ENCODE results near the gene ATG4A. TPM values are rescaled to one million over a fixed set of nuclear protein-coding genes. Genes with fewer than 3 reads are reported as not detected.

ATG4A gene
- total RNA-seq, 1 experiment from 2014 or later = 6.0 TPM

DNA sequence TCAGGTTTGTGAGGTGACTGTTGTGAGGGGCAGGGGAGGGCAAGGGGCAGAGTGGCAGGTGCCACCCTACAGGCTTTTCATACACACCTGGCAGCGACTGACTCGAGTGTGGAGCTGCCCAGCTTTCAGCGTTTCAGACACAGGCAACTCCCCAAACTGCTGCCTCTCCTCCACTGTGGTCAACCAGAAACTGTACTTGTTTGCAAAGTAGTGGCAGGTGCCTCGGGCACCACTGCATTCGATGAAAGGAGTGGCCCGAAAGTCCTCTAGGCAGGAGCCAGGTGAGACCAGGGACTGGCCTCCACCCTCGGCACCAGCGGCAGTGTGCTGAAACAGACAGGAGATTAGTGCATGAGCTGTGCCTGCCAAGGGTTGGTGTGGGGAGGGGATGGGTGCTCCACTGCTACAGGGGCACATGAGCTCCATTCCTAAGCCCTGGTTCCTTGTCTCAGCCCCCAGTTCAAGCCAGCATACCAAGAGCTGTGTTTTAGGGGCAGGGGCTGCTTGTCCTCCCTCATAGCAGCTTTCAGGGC lies 65.4 kb downstream of the ATG4A start:
- H3K4me3 ChIP-seq = no peak overlapping the region
- no peaks in the 10 kb centered on the region for H3K9me3 ChIP-seq
- no peaks in the 10 kb centered on the region for H3K36me3 ChIP-seq
- no peaks in the 10 kb centered on the region for H3K27me3 ChIP-seq
- no peak for DNase-seq

DNA sequence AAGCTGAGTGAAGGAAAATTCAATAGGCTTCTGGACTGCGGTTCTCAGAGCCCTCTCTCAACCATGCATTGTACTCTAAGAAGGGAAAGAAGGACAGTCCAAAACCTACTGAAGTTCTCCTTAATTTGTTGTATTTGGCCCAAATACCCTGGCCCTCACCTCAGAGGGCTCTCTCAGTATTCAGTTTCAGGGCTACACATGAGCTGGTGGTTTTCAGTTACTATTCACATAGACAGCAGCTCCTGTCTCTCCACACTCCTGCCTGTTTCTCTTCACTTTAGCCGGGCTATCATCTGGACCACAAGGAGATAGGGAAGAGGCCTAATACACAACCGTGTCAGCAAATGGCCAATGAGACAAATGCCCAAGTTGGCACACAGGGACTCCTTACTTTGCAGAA lies 66.0 kb downstream of the ATG4A start:
- H3K4me3 ChIP-seq = no peak overlapping the region
- H3K36me3 ChIP-seq = no peaks in the 10 kb centered on the region
- H3K9me3 ChIP-seq = no peaks in the 10 kb centered on the region
- no peak for DNase-seq
- no peaks in the 10 kb centered on the region for H3K27me3 ChIP-seq

GRCh38 chrX:108159028-108159670 lies 67.6 kb downstream of the ATG4A start:
- H3K9me3 ChIP-seq = no peaks in the 10 kb centered on the region
- H3K36me3 ChIP-seq = no peaks in the 10 kb centered on the region
- DNase-seq = no peak
- no peaks in the 10 kb centered on the region for H3K27me3 ChIP-seq
- no peak overlapping the region for H3K4me3 ChIP-seq

DNA sequence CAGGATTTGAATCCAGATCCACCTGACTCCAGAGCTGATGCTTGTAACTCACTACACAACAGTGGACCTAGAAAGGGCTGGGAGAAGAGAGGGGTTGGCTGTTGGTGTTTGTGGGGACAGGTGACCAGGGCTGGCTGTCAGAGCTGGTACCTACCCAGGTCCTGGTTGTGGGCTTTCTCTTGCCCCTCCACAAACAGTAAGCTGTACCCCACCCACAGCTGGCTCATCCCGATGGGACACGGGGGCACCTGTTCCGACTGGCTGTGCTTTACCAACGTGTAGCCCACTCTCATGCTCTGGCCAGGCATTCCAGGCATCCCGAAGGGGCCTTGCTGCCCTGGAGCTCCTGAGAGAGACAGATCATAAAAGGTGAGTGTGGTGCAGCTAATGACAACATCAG lies 68.7 kb downstream of the ATG4A start:
- H3K36me3 ChIP-seq = no peaks in the 10 kb centered on the region
- no peaks in the 10 kb centered on the region for H3K9me3 ChIP-seq
- no peak overlapping the region for H3K4me3 ChIP-seq
- no peak for DNase-seq
- no peaks in the 10 kb centered on the region for H3K27me3 ChIP-seq

GRCh38 chrX:108162265-108162664 lies 70.7 kb downstream of the ATG4A start:
- H3K27me3 ChIP-seq = no peaks in the 10 kb centered on the region

GRCh38 chrX:108163333-108164082 lies 71.9 kb downstream of the ATG4A start:
- Histone ChIP-seq H3K9me3 (no peaks in the 10 kb centered on the region), H3K36me3 (no peaks in the 10 kb centered on the region), H3K4me3 (no peak overlapping the region), H3K27me3 (no peaks in the 10 kb centered on the region)
- DNase-seq = peak; percentile 73

More at GRCh38 chrX:108162265-108162664, 70.7 kb downstream of the ATG4A start:
- H3K4me3 ChIP-seq = no peak overlapping the region
- H3K9me3 ChIP-seq = no peaks in the 10 kb centered on the region
- no peaks in the 10 kb centered on the region for H3K36me3 ChIP-seq
- DNase-seq = no peak

- DNase-seq = peak; percentile 12
- no peaks in the 10 kb centered on the region for H3K27me3 ChIP-seq
- no peaks in the 10 kb centered on the region for H3K9me3 ChIP-seq
- no peaks in the 10 kb centered on the region for H3K36me3 ChIP-seq
- no peak overlapping the region for H3K4me3 ChIP-seq
These were observed 74.0 kb downstream of the ATG4A start for GRCh38 chrX:108165383-108166111.

DNA sequence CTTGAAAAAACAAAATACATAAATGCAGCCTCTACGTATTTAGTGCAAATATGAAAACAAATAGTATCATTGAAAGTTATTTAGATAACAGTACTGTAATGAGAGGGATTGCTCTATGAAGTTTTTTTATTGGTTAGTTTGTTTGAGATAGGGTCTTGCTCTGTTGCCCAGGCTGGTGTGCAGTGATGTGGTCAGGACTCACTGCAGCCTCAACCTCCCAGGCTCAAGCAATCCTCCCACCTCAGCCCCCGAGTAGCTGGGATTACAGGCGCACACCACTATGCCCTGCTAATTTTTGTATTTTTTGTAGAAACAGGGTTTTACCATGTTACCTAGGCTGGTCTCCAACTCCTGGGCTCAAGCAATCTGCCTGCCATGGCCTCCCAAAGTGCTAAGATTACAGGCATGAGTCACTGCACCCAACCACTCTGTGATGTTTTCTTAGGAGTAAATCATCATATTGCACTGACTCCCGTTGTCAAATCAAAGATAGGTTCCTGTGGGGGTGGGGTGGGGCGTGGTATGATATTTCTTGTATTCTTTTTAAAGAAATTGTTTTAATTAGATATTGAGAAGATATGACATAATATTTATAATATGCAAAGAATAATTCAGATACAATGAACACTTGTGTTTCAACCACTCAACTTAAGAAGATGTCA lies 75.8 kb downstream of the ATG4A start:
- DNase-seq = peak; percentile 37
- Histone ChIP-seq H3K9me3 (no peaks in the 10 kb centered on the region), H3K36me3 (no peaks in the 10 kb centered on the region), H3K27me3 (no peaks in the 10 kb centered on the region), H3K4me3 (no peak overlapping the region)

GRCh38 chrX:108168961-108169740 lies 77.6 kb downstream of the ATG4A start:
- no peaks in the 10 kb centered on the region for H3K36me3 ChIP-seq
- no peak overlapping the region for H3K4me3 ChIP-seq
- no peaks in the 10 kb centered on the region for H3K9me3 ChIP-seq
- H3K27me3 ChIP-seq = no peaks in the 10 kb centered on the region
- no peak for DNase-seq

GRCh38 chrX:108169768-108170167 lies 78.2 kb downstream of the ATG4A start:
- Histone ChIP-seq H3K9me3 (no peaks in the 10 kb centered on the region), H3K27me3 (no peaks in the 10 kb centered on the region), H3K36me3 (no peaks in the 10 kb centered on the region), H3K4me3 (no peak overlapping the region)
- no peak for DNase-seq

DNA sequence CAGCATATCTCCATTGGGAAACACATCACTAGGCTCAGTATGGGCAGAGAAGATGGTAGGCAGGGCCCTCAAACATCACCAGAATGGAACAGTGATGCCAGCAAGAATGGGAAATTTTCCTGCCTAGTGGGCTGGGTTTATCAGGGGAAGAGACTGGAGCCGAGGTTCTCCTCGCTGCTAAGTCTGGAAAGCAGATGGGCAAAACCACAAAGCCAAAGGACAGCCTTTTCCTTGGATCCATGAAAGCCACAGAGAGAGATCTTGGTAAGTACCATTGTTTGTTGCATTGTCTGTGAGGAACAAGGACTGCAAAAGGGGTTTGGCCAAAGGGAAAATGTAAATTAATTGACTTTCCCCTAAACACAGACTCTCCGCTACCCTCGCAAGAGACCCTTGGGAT lies 80.1 kb downstream of the ATG4A start:
- no peaks in the 10 kb centered on the region for H3K27me3 ChIP-seq
- no peaks in the 10 kb centered on the region for H3K9me3 ChIP-seq
- no peak for DNase-seq
- no peaks in the 10 kb centered on the region for H3K36me3 ChIP-seq
- no peak overlapping the region for H3K4me3 ChIP-seq

DNA sequence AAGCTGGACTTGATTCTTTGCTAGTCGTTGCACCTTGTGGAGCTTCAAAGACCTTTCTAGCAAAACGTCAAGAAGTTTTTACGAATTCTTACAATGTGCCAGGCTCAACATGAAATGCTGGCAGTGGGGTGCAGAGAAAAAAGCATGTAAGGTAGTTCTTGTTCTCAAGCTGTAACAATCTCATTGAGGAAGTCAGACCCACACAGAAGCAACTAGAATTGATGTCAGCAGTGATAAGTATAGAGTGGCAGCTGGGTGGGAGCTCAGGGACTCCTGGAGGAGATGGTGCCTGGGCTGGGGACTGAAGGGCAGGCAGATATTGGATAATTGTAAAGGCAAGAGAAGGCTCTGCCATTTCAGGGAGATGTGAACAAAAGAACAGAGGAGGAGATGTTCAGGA lies 82.3 kb downstream of the ATG4A start:
- DNase-seq = no peak
- Histone ChIP-seq H3K9me3 (no peaks in the 10 kb centered on the region), H3K36me3 (no peaks in the 10 kb centered on the region), H3K27me3 (no peaks in the 10 kb centered on the region), H3K4me3 (no peak overlapping the region)

DNA sequence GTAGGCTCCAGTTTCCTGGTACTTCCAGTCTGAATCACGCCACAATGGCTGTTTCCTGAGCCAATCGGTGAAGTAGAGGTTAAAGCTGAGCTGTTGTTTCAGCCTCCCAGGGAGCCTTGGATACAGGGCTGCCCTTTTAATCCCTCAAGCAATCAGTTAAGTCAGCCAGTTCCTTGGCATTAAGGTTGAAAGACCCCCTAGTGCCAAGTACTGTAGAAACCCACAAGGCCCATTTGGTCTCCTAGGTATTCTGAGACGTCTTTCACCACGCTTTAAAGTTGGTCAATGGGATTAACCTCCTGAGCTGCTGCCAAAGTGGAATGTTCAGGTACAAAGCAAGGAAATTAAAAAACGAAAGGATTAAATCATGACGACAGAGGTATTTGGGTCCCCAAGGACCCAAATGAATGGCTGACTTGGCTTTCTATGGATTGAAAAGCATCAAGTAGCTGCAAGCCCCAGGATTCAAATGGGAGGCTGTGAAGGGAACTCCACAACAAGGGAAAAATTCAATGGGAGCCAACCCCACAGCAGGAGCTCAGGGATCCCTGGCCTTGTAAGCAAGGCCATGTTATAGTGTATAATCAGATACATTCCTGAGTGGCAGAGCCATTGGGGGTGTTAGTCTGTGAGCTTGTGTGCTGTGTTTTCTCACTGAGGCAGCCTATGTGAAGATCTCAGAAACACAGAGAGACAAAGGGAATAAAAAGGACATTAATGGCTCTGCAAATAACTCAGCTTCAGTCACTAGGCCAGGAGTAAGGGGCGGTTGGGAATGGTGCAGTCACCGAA lies 86.0 kb downstream of the ATG4A start:
- H3K9me3 ChIP-seq = no peaks in the 10 kb centered on the region
- no peak overlapping the region for H3K4me3 ChIP-seq
- H3K27me3 ChIP-seq = no peaks in the 10 kb centered on the region
- no peaks in the 10 kb centered on the region for H3K36me3 ChIP-seq
- DNase-seq = no peak

DNA sequence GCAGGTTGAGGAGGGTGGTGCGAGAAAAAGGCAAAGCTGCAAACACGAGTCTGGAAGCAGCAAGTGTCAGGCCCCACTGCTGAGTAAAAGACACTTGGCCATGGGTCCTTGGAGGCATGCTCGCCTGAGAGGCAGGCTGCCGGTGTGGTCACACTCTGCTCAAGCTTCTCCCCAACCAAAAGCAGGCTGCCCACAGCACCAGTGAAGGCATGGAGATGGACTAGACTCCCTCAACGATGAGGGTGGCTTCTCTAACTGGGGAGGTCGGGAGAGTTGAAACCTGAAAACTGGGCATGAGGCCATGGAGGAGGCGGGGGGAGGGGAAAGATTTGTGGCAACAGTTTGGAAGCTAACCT lies 86.5 kb downstream of the ATG4A start:
- Histone ChIP-seq H3K9me3 (no peaks in the 10 kb centered on the region), H3K36me3 (no peaks in the 10 kb centered on the region), H3K27me3 (no peaks in the 10 kb centered on the region), H3K4me3 (no peak overlapping the region)
- no peak for DNase-seq

- no peaks in the 10 kb centered on the region for H3K27me3 ChIP-seq
- no peak for DNase-seq
- no peak overlapping the region for H3K4me3 ChIP-seq
- no peaks in the 10 kb centered on the region for H3K9me3 ChIP-seq
- no peaks in the 10 kb centered on the region for H3K36me3 ChIP-seq
These were observed 95.2 kb downstream of the ATG4A start for GRCh38 chrX:108186811-108187210.

GRCh38 chrX:108198420-108198819 lies 106.8 kb downstream of the ATG4A start:
- Histone ChIP-seq H3K27me3 (no peaks in the 10 kb centered on the region), H3K36me3 (no peaks in the 10 kb centered on the region)
- DNase-seq = no peak

More at GRCh38 chrX:108198420-108198819, 106.8 kb downstream of the ATG4A start:
- Histone ChIP-seq H3K4me3 (no peak overlapping the region), H3K9me3 (no peaks in the 10 kb centered on the region)

Data from MG63 (cell line).